ENCODE results near the gene DPP9.

DPP9 gene

DNA sequence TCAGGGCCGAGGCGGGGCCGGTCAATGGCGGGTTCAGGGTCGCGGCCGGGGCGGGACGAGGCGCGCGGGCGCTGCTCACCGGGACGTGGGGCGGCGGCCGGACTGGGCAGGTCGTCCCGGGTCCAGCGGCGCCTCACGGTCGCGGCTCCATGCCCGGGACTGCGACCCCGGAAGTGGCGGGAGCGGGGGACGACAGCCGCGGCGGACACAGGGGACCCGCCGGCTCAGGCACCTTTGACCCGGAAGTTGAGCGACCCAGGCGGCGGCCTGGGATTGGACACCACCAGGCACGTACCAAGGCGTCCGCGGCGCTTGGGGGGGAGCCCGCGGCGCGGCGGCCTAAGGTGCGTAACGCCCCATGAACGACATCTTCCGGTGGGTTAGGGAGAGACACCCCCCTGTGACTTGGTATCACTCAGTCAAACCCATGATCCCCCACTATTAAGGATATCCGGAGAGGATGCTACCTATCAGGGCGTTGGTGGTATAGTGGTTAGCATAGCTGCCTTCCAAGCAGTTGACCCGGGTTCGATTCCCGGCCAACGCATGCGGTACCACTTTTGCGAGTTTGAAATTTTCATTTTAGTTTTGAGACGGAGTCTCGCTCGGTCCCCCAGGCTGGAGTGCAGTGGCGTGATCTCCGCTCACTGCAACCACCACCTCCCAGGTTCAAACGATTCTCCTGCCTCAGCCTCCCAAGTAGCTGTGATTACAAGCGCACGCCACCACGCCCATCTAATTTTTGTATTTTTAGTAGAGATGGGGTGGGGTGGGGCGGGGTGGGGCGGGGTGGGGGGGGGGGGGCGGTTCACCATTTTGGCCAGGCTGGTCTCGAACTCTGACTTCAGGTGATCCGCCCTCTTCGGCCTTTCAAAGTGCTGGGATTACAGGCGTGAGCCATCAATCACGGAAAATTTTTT is at the start of gene DPP9:
Gene DPP9, minus strand, starts transcription at position 248 of the 920 bp plus-strand sequence. CDS start 3,936 bp downstream, outside the sequence.
- Histone ChIP-seq H3K9me3 (ENCODE audit: low read length) (no peaks in the 10 kb centered on the region), H3K4me1 (ENCODE audit: insufficient read depth, low read length) (peaks cover 18% of the 10 kb centered on the region), H3K36me3 (ENCODE audit: insufficient read depth, low read length) (peaks cover 10% of the 10 kb centered on the region), H3K27me3 (ENCODE audit: insufficient read depth, low read length) (no peaks in the 10 kb centered on the region), H2AFZ (ENCODE audit: low read depth, low read length) (peak within 1 kb of the TSS; percentile 88), H3K4me3 (ENCODE audit: low read length) (peak within 1 kb of the TSS; percentile 96)

GRCh38 chr19:4773047-4773640 is 49.5 kb upstream of the DPP9 start:
- no peaks in the 10 kb centered on the region for H3K27me3 ChIP-seq (ENCODE audit: insufficient read depth, low read length)
- H3K36me3 ChIP-seq (ENCODE audit: insufficient read depth, low read length) = no peaks in the 10 kb centered on the region
- no peaks in the 10 kb centered on the region for H3K9me3 ChIP-seq (ENCODE audit: low read length)
- no peak overlapping the region for H2AFZ ChIP-seq (ENCODE audit: low read depth, low read length)
- no peak overlapping the region for H3K4me3 ChIP-seq (ENCODE audit: low read length)
- H3K4me1 ChIP-seq (ENCODE audit: insufficient read depth, low read length) = no peaks in the 10 kb centered on the region

DNA sequence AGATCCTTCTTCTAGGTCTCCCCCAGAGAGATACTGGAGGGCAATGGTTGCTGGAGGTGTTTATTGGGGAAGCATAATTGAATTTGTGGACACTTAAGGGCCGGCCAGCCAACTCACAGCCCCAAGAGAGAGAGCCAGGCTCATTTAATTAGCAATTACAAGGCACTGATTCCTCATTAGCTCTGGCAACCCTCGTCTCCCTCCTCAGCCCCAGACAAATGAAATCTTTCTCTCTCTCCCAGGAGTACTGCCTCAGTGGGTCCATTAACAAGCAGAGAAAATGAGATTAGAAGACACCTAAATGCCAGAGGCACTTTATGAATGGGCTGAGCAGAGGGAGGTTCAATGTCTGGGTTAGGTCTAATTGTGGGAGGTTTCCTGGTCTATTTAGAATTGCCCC is 48.9 kb upstream of the DPP9 start:
- Histone ChIP-seq H2AFZ (ENCODE audit: low read depth, low read length) (no peak overlapping the region), H3K36me3 (ENCODE audit: insufficient read depth, low read length) (no peaks in the 10 kb centered on the region), H3K4me3 (ENCODE audit: low read length) (no peak overlapping the region), H3K4me1 (ENCODE audit: insufficient read depth, low read length) (no peaks in the 10 kb centered on the region), H3K9me3 (ENCODE audit: low read length) (no peaks in the 10 kb centered on the region), H3K27me3 (ENCODE audit: insufficient read depth, low read length) (no peaks in the 10 kb centered on the region)

DNA sequence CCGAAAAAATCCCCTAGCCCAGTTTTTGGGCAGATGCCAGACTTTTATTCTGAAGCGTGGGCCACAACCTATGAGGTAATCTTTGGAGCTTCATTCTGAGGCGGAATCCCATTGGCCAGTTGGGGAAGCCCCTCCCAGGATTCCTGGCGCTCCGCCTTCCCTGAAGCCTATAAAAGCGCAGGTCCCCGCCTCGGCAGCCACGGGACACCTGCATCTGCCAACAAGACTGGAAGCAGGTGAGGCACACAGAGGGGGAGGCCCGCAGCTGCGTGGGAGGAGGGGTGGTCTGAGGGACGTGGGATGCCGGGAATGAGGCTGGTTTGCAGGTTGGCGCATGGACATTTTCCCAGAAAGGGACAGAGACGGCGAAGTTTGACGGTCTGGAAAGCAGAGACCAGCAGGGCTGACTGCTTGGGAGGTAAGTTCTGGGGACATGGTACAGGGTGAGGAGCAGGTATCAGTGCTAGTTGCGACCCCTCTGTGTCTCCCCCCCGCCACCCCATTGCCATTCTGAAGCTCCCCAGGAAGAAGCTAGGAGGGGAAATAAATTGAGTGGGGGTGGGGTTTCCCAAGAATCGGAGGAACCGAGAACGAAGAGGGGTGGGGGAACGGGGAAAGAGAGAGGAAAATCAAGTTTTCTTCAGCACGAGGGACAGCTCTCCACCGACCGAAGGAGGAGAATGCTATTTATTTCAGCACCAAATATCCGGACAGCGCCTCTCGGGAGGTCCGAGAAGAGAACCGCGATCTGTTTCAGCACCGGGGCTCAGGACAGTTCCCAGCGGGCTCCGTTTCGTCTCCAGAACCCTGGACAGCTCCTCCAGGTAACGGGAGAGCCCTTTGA is 45.5 kb upstream of the DPP9 start:
- no peaks in the 10 kb centered on the region for H3K36me3 ChIP-seq (ENCODE audit: insufficient read depth, low read length)
- H3K9me3 ChIP-seq (ENCODE audit: low read length) = no peaks in the 10 kb centered on the region
- H2AFZ ChIP-seq (ENCODE audit: low read depth, low read length) = no peak overlapping the region
- H3K4me3 ChIP-seq (ENCODE audit: low read length) = peak overlapping the region; percentile 43
- H3K27me3 ChIP-seq (ENCODE audit: insufficient read depth, low read length) = no peaks in the 10 kb centered on the region
- H3K4me1 ChIP-seq (ENCODE audit: insufficient read depth, low read length) = peaks cover 7% of the 10 kb centered on the region

DNA sequence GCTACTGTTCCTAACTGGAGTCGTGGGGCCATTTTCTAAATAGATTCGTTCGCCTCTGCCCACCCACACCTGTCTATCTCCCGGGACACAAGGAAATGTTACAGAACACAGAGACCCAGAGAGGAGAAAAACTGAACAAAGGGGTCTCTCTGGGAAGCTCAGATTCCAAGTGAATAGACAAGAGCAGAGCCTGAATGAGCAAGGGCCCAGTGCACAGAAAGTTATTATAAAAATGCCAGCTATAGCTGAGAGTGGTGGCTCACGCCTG is 40.7 kb upstream of the DPP9 start:
- Histone ChIP-seq H3K4me3 (ENCODE audit: low read length) (no peak overlapping the region), H3K9me3 (ENCODE audit: low read length) (no peaks in the 10 kb centered on the region), H2AFZ (ENCODE audit: low read depth, low read length) (no peak overlapping the region), H3K36me3 (ENCODE audit: insufficient read depth, low read length) (no peaks in the 10 kb centered on the region), H3K27me3 (ENCODE audit: insufficient read depth, low read length) (no peaks in the 10 kb centered on the region), H3K4me1 (ENCODE audit: insufficient read depth, low read length) (peaks cover 24% of the 10 kb centered on the region)

GRCh38 chr19:4763021-4763420 is 39.4 kb upstream of the DPP9 start:
- no peaks in the 10 kb centered on the region for H3K27me3 ChIP-seq (ENCODE audit: insufficient read depth, low read length)
- H3K9me3 ChIP-seq (ENCODE audit: low read length) = no peaks in the 10 kb centered on the region
- H3K4me3 ChIP-seq (ENCODE audit: low read length) = no peak overlapping the region
- no peak overlapping the region for H2AFZ ChIP-seq (ENCODE audit: low read depth, low read length)
- no peaks in the 10 kb centered on the region for H3K36me3 ChIP-seq (ENCODE audit: insufficient read depth, low read length)
- peaks cover 29% of the 10 kb centered on the region for H3K4me1 ChIP-seq (ENCODE audit: insufficient read depth, low read length)

DNA sequence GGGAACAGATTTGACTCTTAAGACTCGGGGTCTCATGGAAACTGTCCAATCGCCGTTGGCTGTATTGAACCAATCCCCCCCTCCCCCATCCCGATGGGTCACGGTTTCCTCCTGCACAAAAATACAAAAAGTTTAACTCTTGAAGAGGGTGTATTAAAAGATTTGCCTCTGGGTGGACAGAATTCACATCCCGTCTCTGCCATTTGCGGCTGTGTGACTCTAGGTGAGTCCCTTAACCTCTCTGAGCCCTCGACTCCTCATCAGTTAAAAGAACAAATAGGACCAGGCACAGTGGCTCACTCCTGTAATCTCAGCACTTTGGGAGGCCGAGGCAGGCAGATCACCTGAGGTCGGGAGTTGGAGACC is 36.6 kb upstream of the DPP9 start:
- Histone ChIP-seq H3K27me3 (ENCODE audit: insufficient read depth, low read length) (no peaks in the 10 kb centered on the region), H3K4me1 (ENCODE audit: insufficient read depth, low read length) (peaks cover 29% of the 10 kb centered on the region), H3K4me3 (ENCODE audit: low read length) (peak overlapping the region; percentile 38), H3K9me3 (ENCODE audit: low read length) (no peaks in the 10 kb centered on the region), H3K36me3 (ENCODE audit: insufficient read depth, low read length) (no peaks in the 10 kb centered on the region), H2AFZ (ENCODE audit: low read depth, low read length) (peak overlapping the region; percentile 66)

DNA sequence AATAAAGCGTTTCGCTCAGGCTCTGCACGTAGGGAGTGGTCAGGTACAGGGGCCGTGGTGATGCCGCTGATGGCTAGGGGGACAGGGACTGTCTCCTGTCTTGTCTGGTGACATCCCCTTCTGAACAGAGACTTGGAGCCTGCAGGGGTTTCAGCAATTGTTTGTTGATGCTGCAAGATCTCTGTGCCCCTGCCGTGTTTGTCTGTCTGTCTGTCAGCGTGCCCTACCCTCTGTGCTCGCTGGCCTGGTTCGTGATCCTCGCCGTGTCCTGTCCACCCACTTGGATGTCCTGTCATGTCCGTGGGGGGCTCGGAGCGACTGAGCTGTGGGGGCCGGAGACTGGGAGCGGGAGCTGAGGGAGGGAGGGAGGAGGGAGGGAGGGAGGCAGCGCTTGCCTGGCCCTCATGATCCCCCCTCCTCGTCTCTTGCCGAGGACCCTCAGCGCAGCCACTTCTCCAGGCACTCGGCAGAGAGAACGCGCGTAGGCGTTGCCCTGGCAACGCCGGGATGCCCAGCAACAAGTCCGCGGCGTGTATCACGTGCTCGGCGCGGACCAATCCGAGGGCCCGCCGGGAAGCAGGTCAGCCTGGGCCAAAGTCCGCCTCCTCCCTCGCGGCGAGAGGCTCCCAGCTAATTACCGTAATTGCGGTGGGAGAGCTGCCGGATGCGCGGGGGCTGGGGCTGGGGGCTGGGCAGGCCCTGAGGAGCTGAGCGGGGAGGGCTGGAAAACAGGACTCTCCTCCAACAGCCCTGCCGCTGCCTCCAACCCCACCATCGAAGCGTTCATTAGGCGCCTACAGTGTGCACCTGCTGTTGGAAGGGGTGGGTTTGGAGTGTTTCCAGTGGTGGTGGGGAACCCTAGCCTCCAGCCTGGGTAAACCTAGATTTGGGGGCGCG is 36.0 kb upstream of the DPP9 start:
- no peaks in the 10 kb centered on the region for H3K27me3 ChIP-seq (ENCODE audit: insufficient read depth, low read length)
- H3K4me1 ChIP-seq (ENCODE audit: insufficient read depth, low read length) = peaks cover 26% of the 10 kb centered on the region
- no peaks in the 10 kb centered on the region for H3K36me3 ChIP-seq (ENCODE audit: insufficient read depth, low read length)
- no peaks in the 10 kb centered on the region for H3K9me3 ChIP-seq (ENCODE audit: low read length)
- peak overlapping the region; percentile 65 for H3K4me3 ChIP-seq (ENCODE audit: low read length)
- H2AFZ ChIP-seq (ENCODE audit: low read depth, low read length) = peak overlapping the region; percentile 66

GRCh38 chr19:4758659-4759058 is 35.0 kb upstream of the DPP9 start:
- Histone ChIP-seq H2AFZ (ENCODE audit: low read depth, low read length) (no peak overlapping the region), H3K4me3 (ENCODE audit: low read length) (no peak overlapping the region), H3K27me3 (ENCODE audit: insufficient read depth, low read length) (no peaks in the 10 kb centered on the region), H3K4me1 (ENCODE audit: insufficient read depth, low read length) (peaks cover 19% of the 10 kb centered on the region), H3K36me3 (ENCODE audit: insufficient read depth, low read length) (no peaks in the 10 kb centered on the region), H3K9me3 (ENCODE audit: low read length) (no peaks in the 10 kb centered on the region)

DNA sequence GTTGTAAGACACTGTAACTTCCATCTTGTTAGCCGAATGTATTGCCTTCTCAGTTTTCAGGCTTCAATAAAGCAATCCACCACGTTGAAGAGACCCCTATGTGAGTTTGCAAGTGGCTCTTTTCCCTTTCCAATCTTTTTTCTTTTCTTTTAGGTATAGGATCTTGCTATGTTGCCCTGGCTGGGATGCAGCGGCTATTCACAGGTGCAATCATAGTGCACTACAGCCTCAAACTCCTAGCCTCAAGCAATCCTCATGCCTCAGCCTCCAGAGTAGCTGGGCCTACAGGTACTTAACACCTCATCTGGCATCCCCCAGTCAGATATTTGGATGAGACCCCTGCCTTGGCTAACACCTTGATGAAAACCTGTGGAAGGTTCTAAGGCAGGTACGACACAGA is 34.4 kb upstream of the DPP9 start:
- Histone ChIP-seq H2AFZ (ENCODE audit: low read depth, low read length) (no peak overlapping the region), H3K27me3 (ENCODE audit: insufficient read depth, low read length) (no peaks in the 10 kb centered on the region), H3K4me3 (ENCODE audit: low read length) (no peak overlapping the region), H3K9me3 (ENCODE audit: low read length) (no peaks in the 10 kb centered on the region), H3K36me3 (ENCODE audit: insufficient read depth, low read length) (no peaks in the 10 kb centered on the region), H3K4me1 (ENCODE audit: insufficient read depth, low read length) (peaks cover 14% of the 10 kb centered on the region)

DNA sequence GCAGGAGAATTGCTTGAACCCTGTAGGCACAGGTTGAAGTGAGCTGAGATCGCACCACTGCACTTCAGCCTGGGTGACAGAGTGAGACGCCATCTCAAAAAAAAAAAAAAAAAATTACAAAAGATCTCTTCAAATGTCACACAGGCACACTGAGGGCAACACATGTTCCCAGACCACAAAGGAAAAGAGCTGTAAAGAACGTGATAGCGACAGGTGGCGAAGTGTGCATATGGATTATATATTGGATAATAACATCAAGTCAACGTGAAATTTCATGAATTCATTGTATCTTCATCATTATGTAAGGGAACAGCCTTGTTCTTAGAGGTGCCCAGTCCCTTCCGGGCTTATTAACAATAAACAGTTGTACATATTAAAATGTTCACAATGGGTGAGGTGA is 31.8 kb upstream of the DPP9 start:
- Histone ChIP-seq H3K36me3 (ENCODE audit: insufficient read depth, low read length) (no peaks in the 10 kb centered on the region), H3K9me3 (ENCODE audit: low read length) (no peaks in the 10 kb centered on the region), H3K4me1 (ENCODE audit: insufficient read depth, low read length) (peaks cover 14% of the 10 kb centered on the region), H3K27me3 (ENCODE audit: insufficient read depth, low read length) (no peaks in the 10 kb centered on the region), H3K4me3 (ENCODE audit: low read length) (no peak overlapping the region), H2AFZ (ENCODE audit: low read depth, low read length) (no peak overlapping the region)

GRCh38 chr19:4754248-4754647 is 30.6 kb upstream of the DPP9 start:
- peaks cover 14% of the 10 kb centered on the region for H3K4me1 ChIP-seq (ENCODE audit: insufficient read depth, low read length)
- no peak overlapping the region for H3K4me3 ChIP-seq (ENCODE audit: low read length)
- no peaks in the 10 kb centered on the region for H3K36me3 ChIP-seq (ENCODE audit: insufficient read depth, low read length)
- no peak overlapping the region for H2AFZ ChIP-seq (ENCODE audit: low read depth, low read length)
- H3K9me3 ChIP-seq (ENCODE audit: low read length) = no peaks in the 10 kb centered on the region
- no peaks in the 10 kb centered on the region for H3K27me3 ChIP-seq (ENCODE audit: insufficient read depth, low read length)
